ENCODE measurements around the gene MPRIP. TPM values are rescaled to one million over a fixed set of nuclear protein-coding genes. Genes with fewer than 3 reads are reported as not detected.
A peak's percentile ranks its signal among the peaks of the same experiment; 100 is the strongest.

The MPRIP gene
- total and polyA plus RNA-seq, 12 donors: 88.5 to 234 (median 175) TPM

DNA sequence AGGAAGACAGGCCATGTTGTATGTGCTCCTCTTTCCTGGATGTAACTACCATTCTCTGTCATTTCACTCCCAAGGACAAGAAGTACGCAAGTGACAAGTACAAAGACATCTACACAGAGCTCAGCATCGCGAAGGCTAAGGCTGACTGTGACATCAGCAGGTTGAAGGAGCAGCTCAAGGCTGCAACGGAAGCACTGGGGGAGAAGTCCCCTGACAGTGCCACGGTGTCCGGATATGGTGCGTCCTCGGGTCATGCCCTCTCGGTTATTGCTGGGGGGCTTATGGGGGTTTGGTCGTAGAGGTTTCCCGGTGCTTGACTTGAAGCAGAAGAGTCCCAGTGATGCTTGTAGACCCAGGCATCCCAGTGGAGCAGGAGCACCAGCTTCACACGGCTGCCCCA is 134.9 kb downstream of the MPRIP start:
- intact Hi-C loops (cut with DNase I): no loop called here
- H3K36me3 ChIP-seq (replicated peaks in 1 of 2): peaks cover 0 to 95% of the 10 kb centered on the region in 2 donors

DNA sequence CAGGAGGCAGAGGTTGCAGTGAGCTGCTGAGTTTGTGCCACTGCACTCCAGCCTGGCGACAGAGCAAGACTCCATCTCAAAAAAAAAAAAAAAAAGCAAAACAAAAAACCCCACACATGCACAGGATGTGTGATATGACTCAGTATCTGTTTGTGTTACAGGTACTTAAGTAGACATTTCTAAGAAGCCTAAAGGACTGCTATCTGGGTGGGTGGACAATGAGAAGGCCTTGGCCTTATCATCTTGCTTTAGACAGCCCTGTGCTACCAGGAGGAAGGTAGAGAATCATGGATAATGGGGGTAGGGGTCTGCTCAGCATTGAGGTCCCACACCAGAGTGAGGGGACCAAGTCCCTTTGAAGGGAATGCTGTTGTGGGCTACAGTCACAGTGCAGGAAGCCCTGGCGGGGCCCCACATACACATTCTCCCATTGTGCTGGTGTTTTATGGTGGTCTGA is 137.1 kb downstream of the MPRIP start:
- Histone ChIP-seq H3K36me3 (replicated peaks in 1 of 2) (peaks cover 0 to 92% of the 10 kb centered on the region in 2 donors), H3K27me3 (no peaks in the 10 kb centered on the region), H3K4me1 (replicated peaks in 1 of 2) (no peaks in the 10 kb centered on the region), H3K4me3 (no peak overlapping the region), H3K9me3 (replicated peaks in 1 of 3) (no peaks in the 10 kb centered on the region), H3K27ac (no peak overlapping the region)
- DNase-seq: no peak
- intact Hi-C loops (cut with DNase I): no loop called here
- TF ChIP-seq POLR2A (IDR thresholded peaks at IDR 0.05): no peak
- TF ChIP-seq, protein P1, sequence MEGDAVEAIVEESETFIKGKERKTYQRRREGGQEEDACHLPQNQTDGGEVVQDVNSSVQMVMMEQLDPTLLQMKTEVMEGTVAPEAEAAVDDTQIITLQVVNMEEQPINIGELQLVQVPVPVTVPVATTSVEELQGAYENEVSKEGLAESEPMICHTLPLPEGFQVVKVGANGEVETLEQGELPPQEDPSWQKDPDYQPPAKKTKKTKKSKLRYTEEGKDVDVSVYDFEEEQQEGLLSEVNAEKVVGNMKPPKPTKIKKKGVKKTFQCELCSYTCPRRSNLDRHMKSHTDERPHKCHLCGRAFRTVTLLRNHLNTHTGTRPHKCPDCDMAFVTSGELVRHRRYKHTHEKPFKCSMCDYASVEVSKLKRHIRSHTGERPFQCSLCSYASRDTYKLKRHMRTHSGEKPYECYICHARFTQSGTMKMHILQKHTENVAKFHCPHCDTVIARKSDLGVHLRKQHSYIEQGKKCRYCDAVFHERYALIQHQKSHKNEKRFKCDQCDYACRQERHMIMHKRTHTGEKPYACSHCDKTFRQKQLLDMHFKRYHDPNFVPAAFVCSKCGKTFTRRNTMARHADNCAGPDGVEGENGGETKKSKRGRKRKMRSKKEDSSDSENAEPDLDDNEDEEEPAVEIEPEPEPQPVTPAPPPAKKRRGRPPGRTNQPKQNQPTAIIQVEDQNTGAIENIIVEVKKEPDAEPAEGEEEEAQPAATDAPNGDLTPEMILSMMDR (IDR thresholded peaks at IDR 0.05): no peak
- 92 to 97% (median 93%) methylated on average over 2 of the region's 2 CpGs for WGBS, 4 donors

More for the DNA sequence above, 134.9 kb downstream of the MPRIP start:
- Histone ChIP-seq H3K27me3 (no peaks in the 10 kb centered on the region), H3K27ac (no peak overlapping the region), H3K4me1 (replicated peaks in 1 of 2) (no peaks in the 10 kb centered on the region), H3K9me3 (replicated peaks in 1 of 3) (no peaks in the 10 kb centered on the region), H3K4me3 (no peak overlapping the region)
- no peak for DNase-seq
- TF ChIP-seq, protein P1 (IDR thresholded peaks at IDR 0.05): no peak
- no peak for TF ChIP-seq POLR2A (IDR thresholded peaks at IDR 0.05)
- 82 to 94% (median 85%) methylated on average over 11 to 12 of the region's 12 CpGs for WGBS, 4 donors

DNA sequence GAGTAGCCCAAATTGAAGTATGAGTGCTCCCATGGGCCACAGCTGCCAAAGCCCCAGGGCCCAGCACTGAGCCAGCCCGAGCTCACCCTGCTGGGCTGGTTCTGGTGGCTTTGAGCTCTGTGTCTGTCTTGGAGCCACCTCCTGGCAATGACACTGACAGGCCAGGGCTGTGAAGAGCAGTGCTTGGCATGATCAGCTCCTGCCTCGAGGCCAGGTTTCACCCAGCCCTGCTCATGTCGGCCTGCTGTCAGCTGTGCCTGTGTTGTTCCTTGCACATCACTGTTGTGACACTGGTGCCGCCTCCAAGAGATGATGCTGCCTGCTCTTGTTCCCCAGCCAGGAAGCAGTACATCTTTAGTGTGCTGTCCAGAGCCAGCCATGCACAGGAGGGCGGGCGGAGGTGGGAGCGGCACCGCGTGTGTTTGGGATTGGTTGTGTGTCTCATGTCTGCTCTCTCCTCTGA is 137.9 kb downstream of the MPRIP start:
- Histone ChIP-seq H3K4me3 (no peak overlapping the region), H3K27ac (peak overlapping the region in 1 of 5 donors; percentile 52), H3K4me1 (replicated peaks in 1 of 2) (no peaks in the 10 kb centered on the region), H3K36me3 (replicated peaks in 1 of 2) (peaks cover 0 to 89% of the 10 kb centered on the region in 2 donors), H3K27me3 (no peaks in the 10 kb centered on the region), H3K9me3 (replicated peaks in 1 of 3) (no peaks in the 10 kb centered on the region)
- intact Hi-C loops (cut with DNase I): no loop called here
- DNase-seq: peak in 1 of 7 donors; percentile 88
- TF ChIP-seq, protein P1 (IDR thresholded peaks at IDR 0.05): no peak
- no peak for TF ChIP-seq POLR2A (IDR thresholded peaks at IDR 0.05)
- WGBS, 4 donors: 81 to 100% (median 94%) methylated on average over 5 to 9 of the region's 9 CpGs

DNA sequence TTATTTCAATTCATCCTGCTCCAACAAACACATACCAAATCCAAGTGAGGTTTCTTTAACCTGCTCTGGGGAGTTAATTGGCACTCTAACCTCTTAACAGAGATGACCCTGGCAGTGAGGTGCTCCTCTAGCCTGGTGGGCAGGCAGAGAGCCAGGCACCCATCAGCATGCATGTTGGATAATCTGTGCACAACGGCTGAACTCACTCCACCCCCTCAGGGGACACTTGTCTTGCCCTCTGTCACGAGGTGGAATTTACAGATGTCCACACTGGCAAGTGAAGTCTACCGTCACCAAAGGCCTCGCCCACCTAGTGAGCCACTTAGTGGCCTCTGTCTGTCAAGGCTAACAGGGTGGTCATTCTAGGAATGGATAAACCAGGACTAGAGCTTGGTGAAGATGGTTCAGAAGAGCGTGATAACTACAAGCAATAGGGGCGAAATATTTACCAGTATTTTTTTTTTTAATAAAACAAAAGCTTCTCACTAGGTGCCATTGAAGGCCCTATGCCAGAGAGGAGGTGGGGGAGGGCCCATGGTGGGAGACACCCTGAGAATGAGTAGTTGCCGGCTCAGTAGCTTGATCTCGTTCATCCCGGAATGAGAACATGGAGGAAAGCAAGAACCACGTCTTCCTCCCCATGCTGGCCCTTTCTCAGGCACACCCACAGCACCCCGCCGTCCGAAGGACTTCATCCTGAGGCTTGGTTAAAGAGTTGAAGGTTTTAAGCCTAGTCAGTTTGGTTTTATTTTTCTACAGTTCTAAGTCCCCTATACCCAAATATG is 138.7 kb downstream of the MPRIP start:
- H3K4me1 ChIP-seq (replicated peaks in 1 of 2): peaks cover 0 to 3% of the 10 kb centered on the region in 2 donors
- H3K36me3 ChIP-seq (replicated peaks in 1 of 2): peaks cover 0 to 82% of the 10 kb centered on the region in 2 donors
- no peak overlapping the region for H3K27ac ChIP-seq
- no peak overlapping the region for H3K4me3 ChIP-seq
- intact Hi-C loops (cut with DNase I): no loop called here
- H3K27me3 ChIP-seq: no peaks in the 10 kb centered on the region
- TF ChIP-seq POLR2A (IDR thresholded peaks at IDR 0.05): no peak
- TF ChIP-seq, protein P1 (IDR thresholded peaks at IDR 0.05): no peak
- 84 to 90% (median 87%) methylated on average over 11 to 13 of the region's 13 CpGs for WGBS, 4 donors
- DNase-seq: no peak
- no peaks in the 10 kb centered on the region for H3K9me3 ChIP-seq (replicated peaks in 1 of 3)
